Measurements from ENCODE around the gene UIMC1. TPM values are rescaled to one million over a fixed set of nuclear protein-coding genes. Genes with fewer than 3 reads are reported as not detected.
A peak's percentile ranks its signal among the peaks of the same experiment; 100 is the strongest.

Gene UIMC1
- total and polyA plus RNA-seq, 2 of the 13 experiments (the other 11 are each of a cell fraction or from before 2014, with no cell fraction given) = 18.9 to 32.7 TPM

DNA sequence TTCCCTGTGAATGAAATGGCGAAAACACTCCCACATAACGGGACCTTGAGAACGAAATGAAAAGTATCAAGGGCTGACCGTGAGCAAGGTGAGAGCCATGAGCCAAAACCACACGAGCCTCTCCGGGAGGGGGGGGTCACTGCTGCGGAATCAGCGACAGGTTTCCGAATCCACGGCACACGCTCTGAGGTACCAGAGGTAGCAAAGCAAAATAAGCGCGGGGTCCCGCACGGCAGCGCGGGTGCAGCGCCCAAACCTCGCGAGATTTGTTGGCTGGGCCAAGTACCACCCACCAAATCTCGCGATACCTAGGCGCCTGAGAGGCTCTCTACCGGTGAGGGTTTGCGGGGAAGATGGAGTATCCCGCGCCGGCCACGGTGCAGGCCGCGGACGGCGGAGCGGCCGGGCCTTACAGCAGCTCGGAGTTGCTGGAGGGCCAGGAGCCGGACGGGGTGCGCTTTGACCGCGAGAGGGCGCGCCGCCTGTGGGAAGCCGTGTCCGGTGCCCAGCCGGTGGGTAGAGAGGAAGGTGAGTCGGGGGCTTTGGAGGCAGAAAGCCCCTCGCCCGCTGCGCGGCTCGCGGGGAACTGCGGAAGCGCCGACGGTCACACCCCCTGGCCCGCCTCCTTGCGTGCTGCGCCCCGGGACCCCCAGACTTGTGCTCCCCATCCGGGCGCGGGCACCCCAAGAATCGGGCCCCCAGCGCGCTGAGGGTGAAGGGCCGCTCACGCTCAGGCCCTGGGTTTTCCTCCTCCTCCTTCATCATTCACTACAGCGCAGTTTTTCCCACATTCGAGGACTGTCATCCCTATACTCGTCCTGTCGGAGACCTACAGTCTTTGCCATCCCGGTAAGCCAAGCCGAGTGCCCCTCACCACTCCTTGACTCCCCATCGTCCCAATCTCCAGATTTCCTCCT, 16.1 kb upstream of the UIMC1 start, which contains the start of gene ZNF346 (continued):
- TF ChIP-seq, protein P1, sequence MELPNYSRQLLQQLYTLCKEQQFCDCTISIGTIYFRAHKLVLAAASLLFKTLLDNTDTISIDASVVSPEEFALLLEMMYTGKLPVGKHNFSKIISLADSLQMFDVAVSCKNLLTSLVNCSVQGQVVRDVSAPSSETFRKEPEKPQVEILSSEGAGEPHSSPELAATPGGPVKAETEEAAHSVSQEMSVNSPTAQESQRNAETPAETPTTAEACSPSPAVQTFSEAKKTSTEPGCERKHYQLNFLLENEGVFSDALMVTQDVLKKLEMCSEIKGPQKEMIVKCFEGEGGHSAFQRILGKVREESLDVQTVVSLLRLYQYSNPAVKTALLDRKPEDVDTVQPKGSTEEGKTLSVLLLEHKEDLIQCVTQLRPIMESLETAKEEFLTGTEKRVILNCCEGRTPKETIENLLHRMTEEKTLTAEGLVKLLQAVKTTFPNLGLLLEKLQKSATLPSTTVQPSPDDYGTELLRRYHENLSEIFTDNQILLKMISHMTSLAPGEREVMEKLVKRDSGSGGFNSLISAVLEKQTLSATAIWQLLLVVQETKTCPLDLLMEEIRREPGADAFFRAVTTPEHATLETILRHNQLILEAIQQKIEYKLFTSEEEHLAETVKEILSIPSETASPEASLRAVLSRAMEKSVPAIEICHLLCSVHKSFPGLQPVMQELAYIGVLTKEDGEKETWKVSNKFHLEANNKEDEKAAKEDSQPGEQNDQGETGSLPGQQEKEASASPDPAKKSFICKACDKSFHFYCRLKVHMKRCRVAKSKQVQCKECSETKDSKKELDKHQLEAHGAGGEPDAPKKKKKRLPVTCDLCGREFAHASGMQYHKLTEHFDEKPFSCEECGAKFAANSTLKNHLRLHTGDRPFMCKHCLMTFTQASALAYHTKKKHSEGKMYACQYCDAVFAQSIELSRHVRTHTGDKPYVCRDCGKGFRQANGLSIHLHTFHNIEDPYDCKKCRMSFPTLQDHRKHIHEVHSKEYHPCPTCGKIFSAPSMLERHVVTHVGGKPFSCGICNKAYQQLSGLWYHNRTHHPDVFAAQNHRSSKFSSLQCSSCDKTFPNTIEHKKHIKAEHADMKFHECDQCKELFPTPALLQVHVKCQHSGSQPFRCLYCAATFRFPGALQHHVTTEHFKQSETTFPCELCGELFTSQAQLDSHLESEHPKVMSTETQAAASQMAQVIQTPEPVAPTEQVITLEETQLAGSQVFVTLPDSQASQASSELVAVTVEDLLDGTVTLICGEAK (IDR thresholded peaks at IDR 0.05) = no peak
- TF ChIP-seq, protein P1 (CRISPR knock-in tag; IDR thresholded peaks at IDR 0.05) = peak; percentile 58; the same call in 1 of the 2 replicates
- TF ChIP-seq SMARCC2 (IDR thresholded peaks at IDR 0.05) = no peak
- TF ChIP-seq GABPB1 (CRISPR knock-in tag; IDR thresholded peaks at IDR 0.05) = peak; percentile 80; the same call in 1 of the 2 replicates
- TF ChIP-seq, protein P2, sequence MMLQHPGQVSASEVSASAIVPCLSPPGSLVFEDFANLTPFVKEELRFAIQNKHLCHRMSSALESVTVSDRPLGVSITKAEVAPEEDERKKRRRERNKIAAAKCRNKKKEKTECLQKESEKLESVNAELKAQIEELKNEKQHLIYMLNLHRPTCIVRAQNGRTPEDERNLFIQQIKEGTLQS (CRISPR knock-in tag; IDR thresholded peaks at IDR 0.05) = 0 out of 2 replicates have a peak, but pooled peaks have one; percentile 13
- TF ChIP-seq, protein P3, sequence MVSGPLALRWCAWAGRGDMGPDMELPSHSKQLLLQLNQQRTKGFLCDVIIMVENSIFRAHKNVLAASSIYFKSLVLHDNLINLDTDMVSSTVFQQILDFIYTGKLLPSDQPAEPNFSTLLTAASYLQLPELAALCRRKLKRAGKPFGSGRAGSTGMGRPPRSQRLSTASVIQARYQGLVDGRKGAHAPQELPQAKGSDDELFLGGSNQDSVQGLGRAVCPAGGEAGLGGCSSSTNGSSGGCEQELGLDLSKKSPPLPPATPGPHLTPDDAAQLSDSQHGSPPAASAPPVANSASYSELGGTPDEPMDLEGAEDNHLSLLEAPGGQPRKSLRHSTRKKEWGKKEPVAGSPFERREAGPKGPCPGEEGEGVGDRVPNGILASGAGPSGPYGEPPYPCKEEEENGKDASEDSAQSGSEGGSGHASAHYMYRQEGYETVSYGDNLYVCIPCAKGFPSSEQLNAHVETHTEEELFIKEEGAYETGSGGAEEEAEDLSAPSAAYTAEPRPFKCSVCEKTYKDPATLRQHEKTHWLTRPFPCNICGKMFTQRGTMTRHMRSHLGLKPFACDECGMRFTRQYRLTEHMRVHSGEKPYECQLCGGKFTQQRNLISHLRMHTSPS (CRISPR knock-in tag; IDR thresholded peaks at IDR 0.05; ENCODE audit: low read depth) = 0 out of 2 replicates have a peak, but pooled peaks have one; percentile 24
- no peak for TF ChIP-seq ATAD3A (CRISPR knock-in tag; IDR thresholded peaks at IDR 0.05)
- TF ChIP-seq NFKBIZ (CRISPR knock-in tag; IDR thresholded peaks at IDR 0.05) = no peak
- TF ChIP-seq SMAD1 (CRISPR knock-in tag; IDR thresholded peaks at IDR 0.05; ENCODE audit: borderline replicate concordance, low read depth) = no peak
- 0 out of 2 replicates have a peak, but pooled peaks have one; percentile 18 for TF ChIP-seq DNMT3B (CRISPR knock-in tag; conservative IDR thresholded peaks at IDR 0.05)
- no peak for TF ChIP-seq ZNF292 (CRISPR knock-in tag; IDR thresholded peaks at IDR 0.05; ENCODE audit: borderline replicate concordance, low read depth)
- TF ChIP-seq FOXK2 (IDR thresholded peaks at IDR 0.05) = no peak
- 0 out of 2 replicates have a peak, but pooled peaks have one; percentile 52 for TF ChIP-seq FLYWCH1 (CRISPR knock-in tag; IDR thresholded peaks at IDR 0.05)
- no peak for TF ChIP-seq SMARCE1 (IDR thresholded peaks at IDR 0.05; ENCODE audit: borderline replicate concordance)
- no peak for TF ChIP-seq NONO (IDR thresholded peaks at IDR 0.05)
- TF ChIP-seq NONO (CRISPR knock-in tag; conservative IDR thresholded peaks at IDR 0.05) = peak; percentile 61
- TF ChIP-seq, protein P4, sequence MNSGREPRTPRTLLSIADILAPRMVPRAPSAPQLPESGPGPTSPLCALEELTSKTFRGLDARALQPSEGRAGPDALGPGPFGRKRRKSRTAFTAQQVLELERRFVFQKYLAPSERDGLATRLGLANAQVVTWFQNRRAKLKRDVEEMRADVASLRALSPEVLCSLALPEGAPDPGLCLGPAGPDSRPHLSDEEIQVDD (CRISPR knock-in tag; IDR thresholded peaks at IDR 0.05; ENCODE audit: borderline replicate concordance) = no peak
- no peak; the same call in 1 of the 2 replicates for TF ChIP-seq ZNF230 (CRISPR knock-in tag; IDR thresholded peaks at IDR 0.05)
